Body of pancreas (tissue), 4 donors: ENCODE data around the gene INTS11. TPM values are rescaled to one million over a fixed set of nuclear protein-coding genes. Genes with fewer than 3 reads are reported as not detected.

ENCODE experiments used
- ATAC-seq: fragments of 150-250 bp; one replicate; pipeline ENCODE4 v1.9.1; 2016
- DNase-seq, 4 donors: peaks; one replicate each; pipeline ENCODE4 v3.0.0-alpha.2; 2019
- H3K27ac ChIP-seq, 4 donors: fragments of 200-600 bp; sonication (generic); 1 replicate in 3 of 4; 2 replicates in 1 of 4; pipeline versions ENCODE4 v1.5.1 to v1.6.1; 2016 to 2019; ENCODE audit warnings: mild to moderate bottlenecking in 1 of 4, mixed read lengths in 1 of 4, moderate library complexity in 1 of 4
- H3K27me3 ChIP-seq, 2 donors: fragments of 200-600 bp; sonication (generic); one replicate each; pipeline ENCODE4 v1.6.0; 2016; ENCODE audit warnings: mild to moderate bottlenecking in 1 of 2
- H3K36me3 ChIP-seq, 2 donors: fragments of 200-600 bp; sonication (generic); replicated peaks in 1 of 2; 2 replicates each; pipeline ENCODE4 v1.5.1; 2016; ENCODE audit warnings: low read depth in 2 of 2; ENCODE audit not compliant: insufficient read depth in 1 of 2
- H3K4me1 ChIP-seq: fragments of 200-600 bp; sonication (generic); one replicate; pipeline ENCODE4 v1.6.0; 2016
- H3K4me3 ChIP-seq, 2 donors: fragments of 200-600 bp; sonication (generic); 1 replicate in 1 of 2; 2 replicates in 1 of 2; pipeline ENCODE4 v1.5.1; 2016 to 2019
- H3K9me3 ChIP-seq, 3 donors: fragments of 200-600 bp; sonication (generic); 1 replicate in 2 of 3; 2 replicates in 1 of 3; pipeline ENCODE4 v1.5.1; 2016
- POLR2A ChIP-seq, 3 donors: fragments of 450-650 bp; IDR thresholded peaks; one replicate each; pipeline ENCODE4 v1.6.1; 2016; ENCODE audit warnings: antibody characterized with exemption in 3 of 3, mild to moderate bottlenecking in 2 of 3
- WGBS, 2 donors: methylation state at CpG; one replicate each; pipeline ENCODE4 v1.1.5; 2017; 5-methylcytosine and 5-hydroxymethylcytosine counted together
- intact Hi-C: fragments of 100-400 bp; cut with DNase I; formaldehyde crosslinking; loops from one replicate; pipeline ENCODE4 v1.15.1; 2023
- total RNA-seq, 2 donors: library from RNA; depleted of rRNA; stranded (reverse); fragments of >200 nt; gene quantifications; one replicate each; pipeline ENCODE4 v1.1.0, GENCODE V29; 2016
- TF ChIP-seq, protein P1 (sequence below), 7 experiments: fragments of 450-650 bp in 4 of 7; fragments of 200-600 bp in 3 of 7; sonication (generic) in 3 of 7; IDR thresholded peaks; one replicate each; pipeline ENCODE4 v1.5.1; 2016 to 2019; ENCODE audit warnings: antibody characterized with exemption in 7 of 7

INTS11 gene
- total RNA-seq, 2 donors from 2014 or later, result 89.0 to 189 TPM

DNA sequence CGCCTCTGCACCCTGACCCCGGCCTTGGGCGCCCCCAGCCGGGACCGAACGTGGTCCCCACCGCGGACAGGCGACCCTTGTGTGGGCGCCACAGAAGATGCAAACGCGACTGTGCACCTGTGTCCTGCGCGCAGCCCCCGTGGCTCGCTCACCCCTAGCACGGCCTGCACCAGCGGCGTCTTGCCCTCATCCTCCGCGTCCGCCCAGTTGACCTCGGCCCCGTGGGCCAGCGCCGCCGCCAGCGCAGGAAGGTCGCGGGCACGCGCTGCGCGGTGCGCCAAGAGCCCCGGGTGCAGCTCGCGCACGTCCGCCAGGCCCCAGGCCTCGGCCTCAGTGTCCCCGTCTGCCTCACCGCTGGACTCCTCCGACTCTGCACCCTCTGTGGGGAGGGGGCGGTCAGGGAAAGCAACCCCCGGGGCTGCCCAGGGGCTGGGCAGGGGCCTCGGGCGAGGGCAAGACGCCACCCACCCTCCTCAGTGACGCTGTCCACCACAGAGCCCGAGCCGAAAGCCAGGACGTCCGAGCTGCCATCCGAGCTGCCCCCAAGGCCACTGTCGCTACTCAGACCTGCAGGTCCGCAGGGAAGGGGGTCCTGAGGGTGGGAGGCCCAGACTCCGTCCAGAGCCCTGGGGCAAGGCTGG is 30.1 kb downstream of the INTS11 start:
- Histone ChIP-seq H3K4me1 (peaks cover 11% of the 10 kb centered on the region), H3K9me3 (no peaks in the 10 kb centered on the region), H3K27ac (no peak overlapping the region), H3K4me3 (no peak overlapping the region), H3K36me3 (no peaks in the 10 kb centered on the region), H3K27me3 (no peaks in the 10 kb centered on the region)
- no peak for DNase-seq
- TF ChIP-seq, protein P1, sequence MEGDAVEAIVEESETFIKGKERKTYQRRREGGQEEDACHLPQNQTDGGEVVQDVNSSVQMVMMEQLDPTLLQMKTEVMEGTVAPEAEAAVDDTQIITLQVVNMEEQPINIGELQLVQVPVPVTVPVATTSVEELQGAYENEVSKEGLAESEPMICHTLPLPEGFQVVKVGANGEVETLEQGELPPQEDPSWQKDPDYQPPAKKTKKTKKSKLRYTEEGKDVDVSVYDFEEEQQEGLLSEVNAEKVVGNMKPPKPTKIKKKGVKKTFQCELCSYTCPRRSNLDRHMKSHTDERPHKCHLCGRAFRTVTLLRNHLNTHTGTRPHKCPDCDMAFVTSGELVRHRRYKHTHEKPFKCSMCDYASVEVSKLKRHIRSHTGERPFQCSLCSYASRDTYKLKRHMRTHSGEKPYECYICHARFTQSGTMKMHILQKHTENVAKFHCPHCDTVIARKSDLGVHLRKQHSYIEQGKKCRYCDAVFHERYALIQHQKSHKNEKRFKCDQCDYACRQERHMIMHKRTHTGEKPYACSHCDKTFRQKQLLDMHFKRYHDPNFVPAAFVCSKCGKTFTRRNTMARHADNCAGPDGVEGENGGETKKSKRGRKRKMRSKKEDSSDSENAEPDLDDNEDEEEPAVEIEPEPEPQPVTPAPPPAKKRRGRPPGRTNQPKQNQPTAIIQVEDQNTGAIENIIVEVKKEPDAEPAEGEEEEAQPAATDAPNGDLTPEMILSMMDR (IDR thresholded peaks at IDR 0.05), result no peak
- no peak for TF ChIP-seq POLR2A (IDR thresholded peaks at IDR 0.05)
- WGBS, 2 donors, result 89% methylated on average over 37 of the region's 58 CpGs; no CpG with 5 or more reads in 1 of the 2 donors
- no peak for ATAC-seq
- intact Hi-C loops, result loop anchor here (5.0 to 10.0 kb wide), 3 partner anchors 172 to 310 kb away; partner anchors contain the start of gene PERM1

DNA sequence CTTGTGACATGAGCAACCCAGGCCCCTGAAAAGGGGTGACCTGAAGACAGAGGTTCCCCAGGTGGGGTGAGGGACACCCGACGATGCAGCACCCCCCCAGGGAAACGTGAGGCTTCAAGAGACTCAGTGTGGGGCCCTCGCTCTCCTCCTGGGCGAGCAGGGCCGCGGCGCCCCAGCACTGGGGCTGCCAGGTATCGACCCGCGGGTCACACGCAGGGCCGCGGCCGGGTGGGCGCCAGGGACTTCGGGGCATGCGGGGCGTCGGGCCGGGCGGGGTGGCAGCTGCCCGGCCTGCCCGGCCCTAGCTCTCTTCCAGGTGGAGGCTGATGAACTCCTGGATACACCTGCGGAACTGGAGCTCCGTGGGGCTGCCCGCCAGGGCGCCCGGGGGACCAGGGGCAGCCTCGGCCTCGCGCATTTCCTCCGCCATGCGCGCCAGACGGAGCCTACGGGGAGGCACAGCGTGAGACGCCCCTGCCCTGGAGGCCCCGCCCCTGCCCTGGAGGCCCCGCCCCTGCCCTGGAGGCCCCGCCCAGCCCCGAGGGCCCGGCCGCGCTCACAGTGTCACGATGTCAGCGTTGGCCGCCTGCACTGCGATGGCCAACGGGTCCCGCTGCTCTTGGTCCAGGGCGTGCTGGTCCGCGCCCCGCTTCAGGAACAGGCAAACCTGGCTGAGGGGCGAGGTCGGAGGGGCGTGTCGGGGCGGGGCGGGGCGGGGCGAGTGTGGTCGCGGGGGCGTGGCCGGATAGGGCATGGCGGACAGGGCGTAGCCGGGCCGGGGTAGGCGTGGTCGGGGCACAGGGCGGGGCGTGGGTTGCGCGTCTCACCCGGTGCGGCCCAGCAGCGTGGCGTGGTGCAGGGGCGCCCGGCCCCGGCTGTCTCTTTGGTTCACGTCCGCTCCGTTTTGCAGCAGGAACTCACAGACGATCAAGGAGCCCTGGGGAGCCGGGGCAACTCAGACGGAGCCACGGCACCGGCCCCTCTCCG is 30.9 kb downstream of the INTS11 start:
- Histone ChIP-seq H3K27me3 (no peaks in the 10 kb centered on the region), H3K36me3 (no peaks in the 10 kb centered on the region), H3K4me1 (peaks cover 11% of the 10 kb centered on the region), H3K4me3 (no peak overlapping the region), H3K27ac (no peak overlapping the region), H3K9me3 (no peaks in the 10 kb centered on the region)
- TF ChIP-seq POLR2A (IDR thresholded peaks at IDR 0.05), result no peak
- TF ChIP-seq, protein P1 (IDR thresholded peaks at IDR 0.05), result no peak
- ATAC-seq, result no peak
- 82 to 92% methylated on average over 11 to 85 of the region's 94 CpGs for WGBS, 2 donors
- DNase-seq, result peak in 1 of 4 donors; percentile 44
- intact Hi-C loops, result loop anchor here (5.0 to 10.0 kb wide), 3 partner anchors 171 to 309 kb away; partner anchors contain the start of gene PERM1

DNA sequence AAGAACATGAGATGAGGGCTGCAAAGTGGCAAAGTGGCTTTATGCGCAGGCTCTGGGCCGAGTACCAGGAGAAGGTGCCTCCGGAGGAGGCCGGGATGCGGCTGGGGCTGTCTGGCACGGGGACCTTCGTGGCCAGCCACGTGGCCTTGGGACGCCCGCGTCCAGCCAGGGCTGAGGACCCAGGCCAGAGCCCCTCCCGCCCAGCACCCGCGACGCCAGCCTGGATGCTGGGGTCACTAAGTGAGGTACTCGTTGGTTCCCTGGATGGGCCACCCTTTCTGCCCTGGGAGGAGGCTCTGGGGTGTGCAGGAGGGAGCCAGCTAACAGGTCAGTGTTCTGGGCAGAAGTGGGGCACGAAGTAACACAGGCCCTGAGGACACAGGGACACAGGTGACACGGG is 31.6 kb downstream of the INTS11 start:
- Histone ChIP-seq H3K4me1 (peaks cover 11% of the 10 kb centered on the region), H3K4me3 (no peak overlapping the region), H3K27me3 (no peaks in the 10 kb centered on the region), H3K27ac (no peak overlapping the region), H3K9me3 (no peaks in the 10 kb centered on the region), H3K36me3 (no peaks in the 10 kb centered on the region)
- 77 to 80% methylated on average over 15 to 17 of the region's 18 CpGs for WGBS, 2 donors
- intact Hi-C loops, result loop anchor here (5.0 to 10.0 kb wide), 3 partner anchors 171 to 308 kb away; partner anchors contain the start of gene PERM1
- ATAC-seq (no peak), DNase-seq (no peak)
- no peak for TF ChIP-seq POLR2A (IDR thresholded peaks at IDR 0.05)
- TF ChIP-seq, protein P1 (IDR thresholded peaks at IDR 0.05), result no peak

DNA sequence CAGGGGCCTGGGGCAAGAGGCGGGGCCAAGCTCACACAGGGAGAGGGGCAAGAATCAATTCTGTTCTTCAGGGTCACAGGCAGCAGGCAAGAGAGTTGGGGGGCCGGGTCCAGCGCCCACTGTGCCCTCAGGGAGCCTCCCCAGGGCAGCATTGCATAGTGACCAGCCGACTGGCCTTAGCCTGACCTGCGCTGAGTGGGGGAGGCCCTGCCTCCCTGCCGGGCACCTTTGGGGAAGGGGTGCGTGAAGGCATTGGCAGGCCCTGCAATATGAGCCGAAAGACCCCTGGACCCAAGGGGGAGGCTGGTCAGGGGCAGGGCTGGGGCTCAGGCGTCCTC is 32.0 kb downstream of the INTS11 start:
- no peak for DNase-seq
- Histone ChIP-seq H3K27me3 (no peaks in the 10 kb centered on the region), H3K36me3 (no peaks in the 10 kb centered on the region), H3K27ac (no peak overlapping the region), H3K9me3 (no peaks in the 10 kb centered on the region), H3K4me1 (peaks cover 11% of the 10 kb centered on the region), H3K4me3 (no peak overlapping the region)
- TF ChIP-seq POLR2A (IDR thresholded peaks at IDR 0.05), result no peak
- TF ChIP-seq, protein P1 (IDR thresholded peaks at IDR 0.05), result no peak
- 66 to 83% methylated on average over 8 to 9 of the region's 9 CpGs for WGBS, 2 donors
- no peak for ATAC-seq
- intact Hi-C loops, result loop anchor here (5.0 to 10.0 kb wide), 3 partner anchors 170 to 308 kb away; partner anchors contain the start of gene PERM1
